GM19239 (cell line): ENCODE data around the gene RENBP.
A peak's percentile ranks its signal among the peaks of the same experiment; 100 is the strongest.

ENCODE experiments used
- DNase-seq: peaks from one replicate; pipeline ENCODE4 v3.0.0; 2011; ENCODE audit warnings: low spot score; ENCODE audit not compliant: insufficient read length
- FAIRE-seq: peaks from 2 replicates; lab custom pipeline; 2011; peaks lifted over from hg19 to GRCh38; lab: Jason Lieb, UNC

RENBP gene

GRCh38 chrX:153956044-153956907 lies 11.8 kb upstream of the RENBP start:
- FAIRE-seq (no peak), DNase-seq (no peak)

GRCh38 chrX:153955228-153955732 lies 10.8 kb upstream of the RENBP start:
- DNase-seq (no peak), FAIRE-seq (no peak)

GRCh38 chrX:153954558-153955227 lies 10.2 kb upstream of the RENBP start:
- DNase-seq, result no peak
- FAIRE-seq, result no peak

- FAIRE-seq (no peak), DNase-seq (no peak)
Observed at GRCh38 chrX:153953892-153954557, 9.6 kb upstream of the RENBP start.

- peak; percentile 76 for FAIRE-seq
- peak; percentile 68 for DNase-seq
Observed at GRCh38 chrX:153953342-153953830, 8.9 kb upstream of the RENBP start.

GRCh38 chrX:153952373-153953026 lies 8.1 kb upstream of the RENBP start:
- FAIRE-seq, result no peak
- DNase-seq, result no peak

GRCh38 chrX:153951683-153952372 lies 7.4 kb upstream of the RENBP start:
- DNase-seq (no peak), FAIRE-seq (no peak)

- FAIRE-seq, result no peak
Observed at GRCh38 chrX:153950127-153950526, 5.7 kb upstream of the RENBP start.

GRCh38 chrX:153948847-153949805 lies 4.7 kb upstream of the RENBP start:
- DNase-seq, result no peak
- no peak for FAIRE-seq

More at GRCh38 chrX:153950127-153950526, 5.7 kb upstream of the RENBP start:
- DNase-seq, result no peak

- no peak for FAIRE-seq
- no peak for DNase-seq
Observed at GRCh38 chrX:153948002-153948466, 3.6 kb upstream of the RENBP start.

- DNase-seq, result peak; percentile 83
- peak; percentile 80 for FAIRE-seq
Observed at GRCh38 chrX:153947009-153947769, 2.7 kb upstream of the RENBP start.

- no peak for DNase-seq
- no peak for FAIRE-seq
Observed at GRCh38 chrX:153945956-153946943, 1.8 kb upstream of the RENBP start.

GRCh38 chrX:153944800-153945150 lies 332 bp upstream of the RENBP start:
- DNase-seq, result no peak
- no peak for FAIRE-seq

GRCh38 chrX:153941336-153942252 lies 2.8 kb downstream of the RENBP start:
- DNase-seq (no peak), FAIRE-seq (no peak)

GRCh38 chrX:153939573-153939972 lies 4.9 kb downstream of the RENBP start:
- no peak for FAIRE-seq
- no peak for DNase-seq
